ENCODE measurements around the gene TAC3.
"Not testable (repeated sequence)": the region's sequence is repeated elsewhere in the genome, so short reads cannot be mapped to it uniquely, and the experiment has no call there.

The TAC3 gene

DNA sequence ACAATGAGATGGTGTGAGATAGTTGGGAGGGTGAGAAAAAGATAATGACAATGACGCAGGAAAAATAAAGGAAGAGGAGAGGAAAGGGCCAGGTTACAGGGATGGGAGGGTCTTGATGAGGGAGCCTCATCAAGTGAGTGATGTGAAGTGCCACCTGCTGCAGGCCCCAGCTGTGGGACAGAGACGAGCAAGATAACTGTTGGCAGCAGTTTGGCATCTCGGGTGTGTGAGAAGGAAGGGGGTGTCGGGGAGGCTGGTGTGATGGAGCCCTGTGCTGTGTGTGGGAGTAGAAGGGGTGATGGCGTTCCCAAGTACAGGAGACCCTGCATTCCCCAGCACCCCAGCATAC is 11.4 kb upstream of the TAC3 start:
- no peak overlapping the region for H3K4me3 ChIP-seq (ENCODE audit: control insufficient read depth, low read depth, low read length)
- TF ChIP-seq, protein P1, sequence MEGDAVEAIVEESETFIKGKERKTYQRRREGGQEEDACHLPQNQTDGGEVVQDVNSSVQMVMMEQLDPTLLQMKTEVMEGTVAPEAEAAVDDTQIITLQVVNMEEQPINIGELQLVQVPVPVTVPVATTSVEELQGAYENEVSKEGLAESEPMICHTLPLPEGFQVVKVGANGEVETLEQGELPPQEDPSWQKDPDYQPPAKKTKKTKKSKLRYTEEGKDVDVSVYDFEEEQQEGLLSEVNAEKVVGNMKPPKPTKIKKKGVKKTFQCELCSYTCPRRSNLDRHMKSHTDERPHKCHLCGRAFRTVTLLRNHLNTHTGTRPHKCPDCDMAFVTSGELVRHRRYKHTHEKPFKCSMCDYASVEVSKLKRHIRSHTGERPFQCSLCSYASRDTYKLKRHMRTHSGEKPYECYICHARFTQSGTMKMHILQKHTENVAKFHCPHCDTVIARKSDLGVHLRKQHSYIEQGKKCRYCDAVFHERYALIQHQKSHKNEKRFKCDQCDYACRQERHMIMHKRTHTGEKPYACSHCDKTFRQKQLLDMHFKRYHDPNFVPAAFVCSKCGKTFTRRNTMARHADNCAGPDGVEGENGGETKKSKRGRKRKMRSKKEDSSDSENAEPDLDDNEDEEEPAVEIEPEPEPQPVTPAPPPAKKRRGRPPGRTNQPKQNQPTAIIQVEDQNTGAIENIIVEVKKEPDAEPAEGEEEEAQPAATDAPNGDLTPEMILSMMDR (IDR thresholded peaks at IDR 0.05; ENCODE audit: control insufficient read depth, insufficient read depth, low read depth, low read length, missing control alignments) = no peak
- DNase-seq (ENCODE audit: low read depth) = no peak

DNA sequence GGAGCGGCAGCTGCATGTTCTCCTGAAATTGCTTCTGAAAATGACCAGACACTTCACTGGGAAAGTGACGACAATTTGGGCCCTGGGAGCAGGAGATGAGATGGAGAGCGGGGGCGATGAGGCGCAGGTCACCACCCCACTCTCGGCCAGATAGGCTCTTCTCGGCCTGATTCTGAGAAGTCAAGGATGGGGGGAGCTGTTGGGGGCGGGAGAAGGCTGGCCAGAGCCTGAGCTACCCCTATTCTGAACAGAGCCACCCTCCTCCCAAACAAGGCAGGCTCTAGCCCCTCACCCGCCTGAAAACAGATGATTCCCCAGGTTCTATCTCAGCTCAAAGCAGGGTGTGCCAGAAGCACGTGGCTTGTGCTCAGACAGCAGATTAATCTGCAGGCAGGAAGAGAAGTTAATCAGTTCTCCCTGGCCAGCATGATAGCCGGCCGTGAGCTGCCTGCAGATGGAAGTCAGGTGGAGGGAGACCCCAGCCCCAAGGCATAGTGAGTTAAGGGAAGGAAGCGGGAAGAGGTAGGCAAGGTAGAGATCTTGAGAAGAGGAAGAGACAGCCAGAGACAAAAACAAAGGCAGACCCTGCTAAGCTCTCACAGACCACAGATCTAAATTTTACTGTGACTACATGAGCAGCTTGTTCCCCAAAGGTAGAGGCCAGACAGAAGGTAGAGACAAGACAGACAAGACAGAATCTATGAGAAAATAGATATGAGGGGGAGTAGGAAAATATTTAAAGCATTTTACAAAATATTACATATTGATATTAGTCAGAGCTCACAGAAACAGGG is 10.9 kb upstream of the TAC3 start:
- TF ChIP-seq, protein P1 (IDR thresholded peaks at IDR 0.05; ENCODE audit: control insufficient read depth, insufficient read depth, low read depth, low read length, missing control alignments) = no peak
- H3K4me3 ChIP-seq (ENCODE audit: control insufficient read depth, low read depth, low read length) = no peak overlapping the region
- no peak for DNase-seq (ENCODE audit: low read depth)

DNA sequence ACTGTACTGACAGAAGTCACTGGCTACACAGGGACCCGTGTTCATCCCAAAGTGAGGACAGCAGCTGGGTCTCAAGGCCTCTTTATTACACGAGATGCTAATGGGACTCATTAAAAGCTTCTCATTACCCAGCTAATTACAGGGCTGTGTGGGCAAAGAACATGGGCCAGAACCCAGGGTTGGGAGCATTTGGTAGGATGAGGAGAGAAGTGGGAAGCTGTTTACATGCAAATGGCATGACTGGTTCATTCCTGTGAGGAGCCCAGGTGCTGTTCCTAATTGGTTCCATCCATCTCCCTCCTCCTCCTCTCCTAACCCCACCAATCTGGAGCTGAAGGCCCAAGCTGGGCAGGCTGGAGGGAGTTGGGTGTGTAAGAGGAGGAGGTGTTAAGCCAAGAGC is 8.9 kb upstream of the TAC3 start:
- no peak for DNase-seq (ENCODE audit: low read depth)
- H3K4me3 ChIP-seq (ENCODE audit: control insufficient read depth, low read depth, low read length) = no peak overlapping the region
- TF ChIP-seq, protein P1 (IDR thresholded peaks at IDR 0.05; ENCODE audit: control insufficient read depth, insufficient read depth, low read depth, low read length, missing control alignments) = no peak

DNA sequence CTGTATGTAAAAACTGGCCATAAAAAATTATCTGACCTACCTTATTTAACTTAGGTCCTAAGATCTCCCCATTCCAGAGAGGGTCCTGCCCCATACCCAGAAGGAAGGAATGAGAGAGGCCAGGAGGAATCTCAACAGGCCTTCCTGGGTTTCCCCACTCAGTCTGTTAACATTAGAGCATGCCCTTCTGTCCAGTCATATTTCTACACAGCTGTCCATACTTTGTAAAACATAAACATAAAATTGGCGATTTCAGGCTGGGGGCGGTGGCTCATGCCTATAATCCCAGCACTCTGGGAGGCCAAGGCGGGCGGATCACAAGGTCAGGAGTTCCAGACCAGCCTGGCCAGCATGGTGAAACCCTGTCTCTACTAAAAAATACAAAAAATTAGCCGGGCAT is 6.0 kb upstream of the TAC3 start:
- H3K4me3 ChIP-seq (ENCODE audit: control insufficient read depth, low read depth, low read length); DNase-seq (ENCODE audit: low read depth): not testable (repeated sequence)

DNA sequence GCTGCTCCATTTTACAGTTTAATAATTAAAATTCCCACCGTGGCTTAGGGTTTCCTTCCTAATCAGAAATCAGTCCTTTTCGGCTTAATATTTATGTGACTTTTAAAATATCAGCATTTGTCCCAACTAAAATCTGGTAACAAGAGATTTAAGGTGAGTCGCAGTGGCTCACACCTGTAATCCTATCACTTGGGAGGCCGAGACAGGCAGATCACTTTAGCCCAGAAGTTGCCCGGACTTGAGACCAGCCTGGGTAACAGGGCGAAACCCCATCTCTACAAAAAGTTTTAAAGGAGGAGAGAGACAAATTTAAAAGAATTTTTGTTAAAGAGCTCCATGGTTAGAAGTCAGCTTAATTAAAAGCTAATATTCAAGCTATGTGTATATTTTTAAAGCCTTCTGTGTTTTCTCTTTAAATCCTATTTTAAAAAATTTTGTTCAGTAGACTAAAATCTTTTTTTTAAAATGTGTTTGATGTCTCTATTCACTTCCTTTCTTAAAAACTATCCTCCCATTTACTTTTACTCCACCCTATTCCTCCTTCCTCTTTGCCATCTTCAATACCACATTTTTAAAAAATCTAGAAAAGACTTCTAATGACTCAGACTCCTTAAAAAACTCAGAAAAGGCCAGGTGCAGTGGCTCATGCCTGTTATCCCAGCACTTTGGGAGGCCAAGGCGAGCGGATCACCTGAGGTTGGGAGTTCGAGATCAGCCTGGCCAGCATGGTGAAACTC is 3.8 kb upstream of the TAC3 start:
- no peak for DNase-seq (ENCODE audit: low read depth)
- no peak overlapping the region for H3K4me3 ChIP-seq (ENCODE audit: control insufficient read depth, low read depth, low read length)
- TF ChIP-seq, protein P1 (IDR thresholded peaks at IDR 0.05; ENCODE audit: control insufficient read depth, insufficient read depth, low read depth, low read length, missing control alignments) = no peak

DNA sequence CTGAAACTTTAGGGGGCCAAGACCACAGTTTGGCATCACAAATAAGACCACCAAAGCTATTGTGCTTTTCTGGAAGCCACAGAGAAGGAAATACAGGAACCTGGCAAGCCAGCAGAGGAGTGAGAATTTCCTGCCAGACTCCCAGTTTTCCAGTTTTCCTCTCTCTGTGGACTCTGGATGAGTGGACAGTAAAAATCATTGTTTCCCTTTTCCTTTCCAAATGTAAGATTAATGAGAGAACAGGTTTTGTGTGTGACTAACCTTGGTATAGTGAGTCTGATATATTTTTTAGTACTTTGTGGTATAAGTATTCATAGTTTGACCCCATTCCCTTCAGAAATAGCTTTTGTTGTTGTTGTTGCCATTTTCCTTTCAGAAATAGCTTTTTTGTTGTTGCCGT is 2.6 kb upstream of the TAC3 start:
- TF ChIP-seq, protein P1 (IDR thresholded peaks at IDR 0.05; ENCODE audit: control insufficient read depth, insufficient read depth, low read depth, low read length, missing control alignments) = no peak
- DNase-seq (ENCODE audit: low read depth) = no peak
- no peak overlapping the region for H3K4me3 ChIP-seq (ENCODE audit: control insufficient read depth, low read depth, low read length)

DNA sequence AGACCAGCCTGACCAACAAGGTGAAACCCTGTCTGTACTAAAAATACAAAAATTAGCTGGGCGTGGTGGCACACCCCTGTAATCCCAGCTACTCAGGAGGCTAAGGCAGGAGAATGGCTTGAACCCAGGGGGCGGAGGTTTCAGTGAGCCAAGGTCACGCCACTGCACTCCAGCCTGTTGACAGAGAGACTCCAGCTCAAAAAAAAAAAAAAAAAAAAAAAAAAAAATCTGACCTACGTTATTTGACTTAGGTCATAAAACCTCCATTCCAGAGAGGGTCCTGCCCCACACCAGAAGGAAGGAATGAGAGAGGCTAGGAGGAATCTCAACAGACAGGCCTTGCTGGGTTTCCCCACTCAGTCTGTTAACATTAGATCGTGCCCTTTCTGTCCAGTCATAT is 2.0 kb upstream of the TAC3 start:
- not testable (repeated sequence) for H3K4me3 ChIP-seq (ENCODE audit: control insufficient read depth, low read depth, low read length); DNase-seq (ENCODE audit: low read depth)

Measured in AG09309 (cell line).